Fibroblast of skin of left biceps (primary cell): ENCODE data around the gene SNAI3.
A peak's percentile ranks its signal among the peaks of the same experiment; 100 is the strongest.
"Not testable (repeated sequence)": the region's sequence is repeated elsewhere in the genome, so short reads cannot be mapped to it uniquely, and the experiment has no call there.

Source experiments
- DNase-seq, 2 experiments: peaks; one replicate each; pipeline ENCODE4 v3.0.0-alpha.2; 2013; ENCODE audit warnings: low read depth in 2 of 2

The SNAI3 gene

DNA sequence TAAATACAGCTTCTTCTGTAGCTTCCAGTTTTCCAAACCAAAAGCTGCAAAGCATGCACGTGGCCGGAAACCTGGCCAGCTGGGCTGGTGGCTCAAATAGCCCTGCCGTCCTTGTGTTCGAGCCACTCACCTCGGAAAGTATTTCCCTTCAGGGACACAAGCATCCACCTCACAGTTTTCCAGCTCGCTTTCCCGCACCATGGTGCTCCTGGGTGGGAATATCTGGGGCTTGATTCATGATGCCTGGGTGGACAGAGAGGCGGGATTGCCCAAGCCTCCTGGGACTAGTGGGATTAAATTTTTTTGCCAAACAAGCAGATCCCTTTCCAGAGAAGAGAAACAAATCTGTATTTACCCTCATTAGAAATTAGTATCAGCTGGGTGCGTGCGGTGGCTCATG lies 16.3 kb downstream of the SNAI3 start:
- DNase-seq = no peak

GRCh38 chr16:88669493-88669892 lies 16.8 kb downstream of the SNAI3 start:
- DNase-seq = not testable (repeated sequence)

DNA sequence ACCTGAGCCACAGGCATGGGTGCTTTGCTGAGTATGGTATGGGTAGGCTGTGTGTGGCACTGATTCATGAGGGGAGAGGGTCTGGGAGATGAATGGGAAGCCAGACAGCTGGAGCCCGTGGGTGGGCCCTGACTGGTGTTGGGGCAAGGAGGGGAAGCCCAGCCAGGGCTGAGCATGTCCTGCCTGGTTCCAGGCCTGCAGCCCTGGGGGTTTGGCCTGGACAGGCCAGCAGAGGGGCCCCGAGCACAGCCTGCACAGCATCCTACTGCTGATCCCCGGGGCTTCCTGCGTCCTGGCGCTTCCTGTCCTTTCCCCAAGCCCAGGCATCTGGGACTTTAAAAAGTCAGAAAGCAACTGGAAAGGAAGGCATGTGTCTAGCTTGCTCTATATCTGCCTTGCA lies 18.8 kb downstream of the SNAI3 start:
- DNase-seq = no peak

GRCh38 chr16:88665570-88665969 lies 20.7 kb downstream of the SNAI3 start:
- no peak for DNase-seq

DNA sequence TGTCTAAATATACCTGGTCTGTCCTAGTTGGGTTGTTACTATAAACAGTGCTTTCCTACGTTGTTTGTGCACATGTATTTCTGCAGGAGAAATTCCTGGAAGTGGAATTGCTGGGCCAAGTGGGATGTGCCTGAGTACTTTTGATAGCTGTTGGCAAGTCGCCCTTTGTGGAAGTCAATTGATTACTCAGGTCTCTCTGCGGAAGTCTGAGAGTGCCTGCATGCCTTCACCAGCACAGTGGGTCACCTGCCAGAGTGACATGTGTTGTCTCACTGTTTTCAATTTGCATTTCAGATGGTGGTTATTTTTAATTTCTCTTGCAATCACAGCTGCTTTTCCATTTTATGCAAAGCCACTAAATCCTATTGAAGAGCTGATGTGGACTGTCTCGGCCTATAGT lies 21.2 kb downstream of the SNAI3 start:
- DNase-seq = no peak

DNA sequence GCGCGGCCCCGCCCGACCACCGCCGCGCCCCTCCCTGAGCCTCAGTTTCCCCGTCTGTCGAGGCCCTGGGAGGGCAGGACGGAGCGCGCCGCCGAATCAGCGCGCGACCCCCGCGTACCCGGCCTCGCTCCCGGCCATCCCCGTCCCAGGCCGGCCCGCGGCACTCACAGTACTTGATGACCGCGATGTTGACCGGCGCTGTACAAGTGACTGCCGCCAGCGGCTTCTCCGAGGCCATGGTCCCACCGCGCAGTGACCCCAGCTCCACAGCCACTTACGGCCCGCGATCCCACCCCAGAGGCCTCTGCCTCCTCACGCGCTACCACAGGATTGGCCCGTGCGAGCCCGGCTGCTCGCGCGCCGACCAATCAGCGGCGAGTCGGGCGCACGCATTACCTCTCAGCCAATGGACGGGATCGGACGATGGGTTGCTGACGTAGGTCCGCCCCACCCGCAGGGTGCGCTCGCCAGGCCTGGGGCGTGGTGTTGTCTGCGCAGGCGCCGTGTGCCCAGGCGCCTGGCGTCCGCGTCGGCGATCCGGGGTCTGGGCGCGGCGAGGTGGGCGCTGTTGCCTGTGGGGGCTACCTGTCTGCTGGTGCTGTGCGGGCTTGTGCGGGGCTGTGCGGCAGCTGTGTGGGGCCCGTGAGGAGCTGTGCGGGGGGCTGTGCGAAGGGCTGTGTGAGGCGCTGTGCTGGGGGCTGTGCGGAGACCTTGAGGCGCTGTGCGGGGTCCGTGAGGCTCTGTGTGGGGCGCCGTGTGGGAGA lies 23.3 kb downstream of the SNAI3 start, which contains the start of gene MVD:
Gene MVD, minus strand, starts transcription at position 249 of the 764 bp plus-strand sequence. Its CDS starts 11 bp downstream, at position 238.
- peak; percentile 88 to 90 for DNase-seq

DNA sequence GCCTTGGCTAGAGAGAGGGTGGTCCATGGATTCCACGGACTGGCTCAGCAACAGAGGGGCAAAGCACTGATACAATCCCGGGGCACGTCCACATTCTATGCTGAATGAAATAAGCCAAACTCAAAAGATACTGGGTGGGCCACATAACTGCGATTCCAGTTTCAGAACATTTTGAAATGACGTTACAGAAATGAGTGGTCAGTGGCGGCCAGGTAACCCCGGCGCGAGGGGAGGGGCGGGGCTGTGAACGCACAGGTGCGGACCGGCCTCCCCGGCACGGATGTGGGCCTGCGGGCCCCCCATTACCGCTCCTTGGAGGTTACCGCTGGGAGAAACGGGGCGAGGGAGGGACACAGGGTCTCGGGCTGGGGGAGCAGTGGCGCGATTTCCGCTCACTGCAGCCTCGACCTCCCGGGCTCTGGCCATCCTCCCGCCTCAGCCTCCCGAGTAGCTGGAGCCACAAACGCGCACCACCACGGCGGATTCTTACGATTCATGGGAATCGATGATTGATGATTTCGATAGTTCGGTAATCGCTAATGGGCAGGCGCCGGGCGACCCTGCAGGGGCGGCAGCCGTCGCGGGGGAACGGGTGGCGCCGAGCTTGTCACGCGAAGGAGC lies 24.0 kb downstream of the SNAI3 start:
- no peak for DNase-seq

- no peak for DNase-seq
These were observed 24.8 kb downstream of the SNAI3 start for GRCh38 chr16:88661468-88661867.

- no peak for DNase-seq
These were observed 27.1 kb downstream of the SNAI3 start for GRCh38 chr16:88659160-88659559.

DNA sequence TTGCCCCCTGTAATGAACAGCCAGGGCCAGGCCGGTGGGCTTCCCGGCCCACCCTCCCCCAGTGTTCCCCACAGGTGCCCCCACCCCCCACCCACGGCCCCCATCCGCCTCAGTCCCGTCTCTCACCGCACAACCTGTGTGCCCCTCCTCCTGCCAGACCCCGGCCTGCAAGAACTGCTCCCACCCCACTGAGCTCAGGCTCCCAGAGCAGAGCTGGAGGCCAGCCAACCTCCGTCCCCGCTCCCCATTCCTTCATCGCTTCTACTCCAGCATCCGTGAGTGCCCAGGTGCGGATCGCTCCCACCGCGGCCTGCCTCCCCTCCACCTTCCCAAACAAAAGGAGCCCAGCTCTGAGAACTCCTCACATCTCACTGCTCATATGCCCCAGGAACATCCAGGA lies 27.6 kb downstream of the SNAI3 start:
- no peak for DNase-seq

DNA sequence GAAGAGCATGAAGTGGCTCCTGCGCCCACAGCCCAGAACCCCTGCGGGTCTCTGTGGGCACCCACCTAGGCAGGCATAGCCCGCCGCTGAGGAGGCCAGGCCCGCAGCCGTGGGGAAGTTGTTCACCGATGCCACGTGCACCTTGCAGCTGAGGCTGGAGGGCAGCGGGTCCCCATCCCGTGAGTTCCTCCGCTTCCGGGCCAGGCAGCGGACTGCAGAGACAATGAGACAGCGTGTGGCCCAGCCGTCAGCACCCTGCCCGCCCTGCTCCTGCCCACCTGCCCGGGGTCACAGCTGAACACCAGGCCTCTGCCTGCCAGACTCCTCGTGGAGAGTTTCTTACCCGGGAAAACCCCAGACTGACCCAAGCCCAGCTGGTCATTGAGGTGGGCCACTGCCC lies 28.9 kb downstream of the SNAI3 start:
- DNase-seq = no peak

DNA sequence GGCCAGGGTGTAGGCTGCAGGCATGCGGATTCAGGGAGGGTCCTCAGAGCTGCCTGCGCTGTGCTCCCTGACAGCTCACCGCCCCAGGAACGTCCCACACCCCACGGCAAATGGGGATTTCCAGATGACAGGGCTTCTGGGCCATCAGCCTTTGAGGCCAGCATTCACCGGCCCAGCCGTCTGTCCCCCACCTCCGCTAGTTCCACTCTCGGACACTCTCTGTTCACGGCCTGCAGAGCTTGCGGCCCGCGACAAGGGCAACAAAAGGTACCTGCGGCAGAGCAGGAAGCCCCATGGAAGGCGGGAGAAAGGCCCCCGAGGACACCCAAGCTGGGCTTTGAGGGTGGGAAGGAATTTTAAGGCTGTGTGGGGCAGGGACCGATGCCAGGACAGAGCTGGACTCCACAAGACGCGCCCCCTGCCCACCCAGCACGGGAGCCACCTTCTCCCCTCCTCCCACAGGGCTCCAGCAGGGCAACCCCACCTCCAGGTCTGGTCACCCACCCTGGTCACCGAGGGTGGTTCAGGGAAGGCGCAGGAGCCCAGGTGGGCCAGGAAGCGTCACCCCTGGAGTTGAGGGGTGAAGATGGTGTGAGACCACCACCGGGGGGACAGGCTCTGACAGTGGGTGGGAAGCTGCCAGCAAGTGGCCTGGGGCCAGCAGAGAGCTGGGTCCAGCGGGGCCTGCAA lies 29.9 kb downstream of the SNAI3 start:
- no peak for DNase-seq

DNA sequence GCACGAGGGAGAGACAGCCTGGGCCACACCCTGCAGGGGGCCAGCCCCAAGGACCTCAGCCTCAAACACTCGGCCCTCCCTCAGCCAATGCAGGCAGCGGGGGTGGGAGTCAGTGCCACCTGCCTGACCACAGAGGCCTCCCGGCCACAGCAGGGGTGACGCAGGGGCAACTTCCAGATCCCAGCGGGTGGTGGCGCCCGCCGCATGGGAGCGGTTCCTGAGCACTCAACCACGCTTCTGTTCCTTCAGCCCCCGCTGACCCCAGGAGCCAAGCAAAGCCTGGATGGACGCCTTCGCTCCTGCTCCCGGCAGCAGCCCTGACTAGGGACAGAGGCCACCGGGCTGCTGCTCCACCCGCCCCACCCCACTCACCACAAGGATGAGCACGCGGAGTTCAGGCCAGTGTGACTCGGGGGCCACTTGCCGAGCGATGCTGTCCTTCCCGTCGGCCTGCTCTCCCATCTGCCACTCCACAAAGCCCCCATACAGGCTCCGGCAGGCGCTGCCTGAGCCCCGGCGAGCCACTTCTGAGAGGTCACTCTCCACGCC lies 30.5 kb downstream of the SNAI3 start:
- DNase-seq = no peak

- no peak for DNase-seq
These were observed 31.1 kb downstream of the SNAI3 start for GRCh38 chr16:88655053-88655732.

GRCh38 chr16:88654363-88655052 lies 31.8 kb downstream of the SNAI3 start:
- no peak for DNase-seq

GRCh38 chr16:88653596-88654362 lies 32.5 kb downstream of the SNAI3 start:
- no peak for DNase-seq

GRCh38 chr16:88653101-88653500 lies 33.2 kb downstream of the SNAI3 start:
- DNase-seq = no peak

- DNase-seq = no peak
These were observed 33.6 kb downstream of the SNAI3 start for GRCh38 chr16:88652762-88653063.

GRCh38 chr16:88651989-88652761 lies 34.1 kb downstream of the SNAI3 start:
- no peak for DNase-seq
